Measurements from ENCODE around the gene UBA3. TPM values are rescaled to one million over a fixed set of nuclear protein-coding genes. Genes with fewer than 3 reads are reported as not detected.

The UBA3 gene
- total RNA-seq: 10 to 100 TPM; 39.5 to 72.3 (median 46.1) TPM

- intact Hi-C loops (cut with DNase I): no loop called here
- no peak for TF ChIP-seq EP300 (IDR thresholded peaks at IDR 0.05)
- peak; percentile 78 to 93 for TF ChIP-seq POLR2AphosphoS5 (IDR thresholded peaks at IDR 0.05)
- Histone ChIP-seq H3K27me3 (no peaks in the 10 kb centered on the region), H3K4me3 (peak within 1 kb of the TSS; percentile 80 to 97 (median 82)), H3K9me3 (no peaks in the 10 kb centered on the region), H3K27ac (replicated peaks in 1 of 4) (peak within 1 kb of the TSS; percentile 79 to 90 (median 85)), H3K36me3 (peaks cover 0 to 7% (median 3%) of the 10 kb centered on the region in 4 donors), H3K4me1 (peaks cover 52 to 67% (median 56%) of the 10 kb centered on the region in 4 donors)
- 5% methylated on average over 19 of the region's 37 CpGs for WGBS
- peak; percentile 95 for DNase-seq (ENCODE audit: extremely low spot score)
Observed at GRCh38 chr3:69080233-69080920, at the start of gene UBA3. TSS of gene UBA3 (minus strand) at chr3:69080365. CDS start at chr3:69080353, 12 bp downstream.

- Histone ChIP-seq H3K27me3 (no peaks in the 10 kb centered on the region), H3K4me3 (no peak overlapping the region), H3K4me1 (no peaks in the 10 kb centered on the region), H3K9me3 (no peaks in the 10 kb centered on the region), H3K36me3 (no peaks in the 10 kb centered on the region), H3K27ac (replicated peaks in 1 of 4) (no peak overlapping the region)
- TF ChIP-seq POLR2A (IDR thresholded peaks at IDR 0.05; ENCODE audit: low read depth): no peak
- no peak for TF ChIP-seq EP300 (IDR thresholded peaks at IDR 0.05)
- TF ChIP-seq POLR2AphosphoS5 (IDR thresholded peaks at IDR 0.05): no peak
- no peak for TF ChIP-seq CTCF (IDR thresholded peaks at IDR 0.05)
- WGBS: 19% methylated on average over 1 of the region's 1 CpG
- intact Hi-C loops (cut with DNase I): no loop called here
- DNase-seq (ENCODE audit: extremely low spot score): no peak
Observed at GRCh38 chr3:69129531-69129930, 49.4 kb upstream of the UBA3 start.

DNA sequence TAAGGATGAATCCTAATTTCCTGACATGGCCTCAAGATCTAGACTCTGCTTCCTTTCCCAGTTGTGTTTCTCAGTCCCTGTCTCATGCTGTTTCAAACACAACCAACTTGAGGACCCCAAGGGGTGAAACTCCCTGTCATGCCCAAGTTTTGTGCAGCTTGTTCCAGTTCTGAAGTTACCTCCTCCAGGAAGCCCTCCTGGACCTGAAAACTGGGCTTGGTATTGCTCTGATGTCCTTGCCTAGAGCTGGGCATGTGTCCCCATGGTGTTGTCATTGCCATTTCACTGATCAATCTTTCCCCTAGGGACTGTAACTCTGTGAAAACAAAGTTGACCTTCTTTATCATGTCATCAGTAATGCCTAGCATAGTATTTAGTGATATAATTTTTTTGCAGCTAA lies 48.3 kb upstream of the UBA3 start:
- Histone ChIP-seq H3K4me3 (no peak overlapping the region), H3K9me3 (no peaks in the 10 kb centered on the region), H3K36me3 (no peaks in the 10 kb centered on the region), H3K4me1 (no peaks in the 10 kb centered on the region), H3K27ac (replicated peaks in 1 of 4) (no peak overlapping the region), H3K27me3 (no peaks in the 10 kb centered on the region)
- no peak for TF ChIP-seq CTCF (IDR thresholded peaks at IDR 0.05)
- TF ChIP-seq EP300 (IDR thresholded peaks at IDR 0.05): no peak
- no peak for TF ChIP-seq POLR2AphosphoS5 (IDR thresholded peaks at IDR 0.05)
- no peak for TF ChIP-seq POLR2A (IDR thresholded peaks at IDR 0.05; ENCODE audit: low read depth)
- DNase-seq (ENCODE audit: extremely low spot score): no peak
- intact Hi-C loops (cut with DNase I): no loop called here

- 92% methylated on average over 2 of the region's 2 CpGs for WGBS
- intact Hi-C loops (cut with DNase I): no loop called here
- TF ChIP-seq POLR2A (IDR thresholded peaks at IDR 0.05; ENCODE audit: low read depth) (no peak), EP300 (IDR thresholded peaks at IDR 0.05) (no peak), CTCF (IDR thresholded peaks at IDR 0.05) (no peak), POLR2AphosphoS5 (IDR thresholded peaks at IDR 0.05) (no peak)
Observed at GRCh38 chr3:69126999-69127398, 46.8 kb upstream of the UBA3 start.

DNA sequence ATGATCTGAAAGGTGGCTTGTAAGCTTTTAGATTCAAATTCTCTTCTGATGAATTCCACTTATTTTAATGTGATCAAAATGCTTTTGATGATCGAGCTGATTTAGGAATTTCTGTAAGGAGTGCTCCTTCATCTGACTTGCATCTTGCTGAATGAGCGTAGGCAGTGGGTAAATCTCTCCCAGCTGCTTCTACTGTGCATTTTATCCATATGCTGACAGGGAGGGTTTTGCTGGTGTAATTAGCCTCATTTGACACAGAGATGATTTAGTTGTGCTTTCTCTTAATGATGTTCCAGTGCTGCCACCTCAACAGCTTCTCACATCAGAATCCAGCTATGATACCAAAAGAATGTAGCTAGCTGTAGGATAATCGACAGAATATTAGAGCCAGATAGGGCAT lies 46.1 kb upstream of the UBA3 start:
- WGBS: 81% methylated on average over 3 of the region's 3 CpGs
- Histone ChIP-seq H3K4me3 (no peak overlapping the region), H3K4me1 (peaks cover 0 to 20% (median 15%) of the 10 kb centered on the region in 4 donors), H3K27ac (replicated peaks in 1 of 4) (no peak overlapping the region), H3K9me3 (no peaks in the 10 kb centered on the region), H3K27me3 (no peaks in the 10 kb centered on the region), H3K36me3 (no peaks in the 10 kb centered on the region)
- intact Hi-C loops (cut with DNase I): no loop called here
- DNase-seq (ENCODE audit: extremely low spot score): no peak
- no peak for TF ChIP-seq POLR2A (IDR thresholded peaks at IDR 0.05; ENCODE audit: low read depth)
- TF ChIP-seq POLR2AphosphoS5 (IDR thresholded peaks at IDR 0.05): no peak
- no peak for TF ChIP-seq CTCF (IDR thresholded peaks at IDR 0.05)
- no peak for TF ChIP-seq EP300 (IDR thresholded peaks at IDR 0.05)

More at GRCh38 chr3:69126999-69127398, 46.8 kb upstream of the UBA3 start:
- Histone ChIP-seq H3K4me3 (no peak overlapping the region), H3K36me3 (no peaks in the 10 kb centered on the region), H3K27me3 (no peaks in the 10 kb centered on the region), H3K4me1 (peaks cover 0 to 12% (median 7%) of the 10 kb centered on the region in 4 donors), H3K27ac (replicated peaks in 1 of 4) (no peak overlapping the region), H3K9me3 (no peaks in the 10 kb centered on the region)
- DNase-seq (ENCODE audit: extremely low spot score): no peak
